Stimulated activated CD8-positive, alpha-beta memory T cell treated with anti-CD3 and anti-CD28 coated beads, Interleukin-15, amount 100 ng/mL, for 4 hours (primary cell): ENCODE results near the gene FTCD.
"Not testable (repeated sequence)": the region's sequence is repeated elsewhere in the genome, so short reads cannot be mapped to it uniquely, and the experiment has no call there.

Source experiments
- DNase-seq, 2 donors: peaks; one replicate each; pipeline ENCODE4 v3.0.0-alpha.2; 2020; ENCODE audit warnings: low read depth in 2 of 2

The FTCD gene

DNA sequence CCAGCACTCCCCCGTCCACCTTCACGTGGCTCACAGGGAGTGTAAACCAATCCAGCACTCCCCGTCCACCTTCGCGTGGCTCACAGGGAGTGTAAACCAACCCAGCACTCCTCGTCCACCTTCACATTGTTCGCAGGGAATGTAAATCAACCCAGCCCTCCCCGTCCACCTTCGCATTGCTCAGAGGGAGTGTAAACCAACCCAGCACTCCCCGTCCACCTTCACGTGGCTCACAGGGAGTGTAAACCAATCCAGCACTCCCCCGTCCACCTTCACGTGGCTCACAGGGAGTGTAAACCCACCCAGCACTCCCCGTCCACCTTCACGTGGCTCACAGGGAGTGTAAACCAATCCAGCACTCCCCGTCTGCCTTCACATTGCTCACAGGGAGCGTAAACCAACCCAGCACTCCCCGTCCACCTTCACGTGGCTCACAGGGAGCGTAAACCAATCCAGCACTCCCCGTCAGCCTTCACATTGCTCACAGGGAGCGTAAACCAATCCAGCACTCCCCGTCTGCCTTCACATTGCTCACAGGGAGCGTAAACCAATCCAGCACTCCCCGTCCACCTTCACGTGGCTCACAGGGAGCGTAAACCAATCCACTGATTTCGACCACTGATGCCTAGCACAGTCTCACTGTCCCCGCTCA lies 14.9 kb downstream of the FTCD start:
- DNase-seq: not testable (repeated sequence)

DNA sequence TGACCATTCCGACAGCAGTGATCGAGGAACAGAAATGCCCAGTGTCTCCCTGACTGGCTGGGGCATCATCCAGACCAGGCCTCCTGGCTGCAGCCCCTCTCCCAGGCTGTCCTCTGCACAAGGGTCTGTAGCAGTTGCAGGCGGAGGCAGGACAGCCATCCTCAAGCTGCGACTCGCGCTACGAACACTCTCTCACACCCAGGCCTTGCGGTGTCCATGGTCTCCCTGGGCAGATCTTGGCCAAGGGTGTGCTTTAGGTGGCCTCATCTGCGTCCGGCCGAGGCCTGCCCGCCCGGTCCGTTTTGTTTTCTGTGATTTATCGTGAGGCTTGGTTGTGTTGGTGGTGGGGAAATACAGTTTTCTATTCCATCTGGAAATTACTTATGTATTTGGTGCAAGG lies 15.7 kb downstream of the FTCD start:
- no peak for DNase-seq

DNA sequence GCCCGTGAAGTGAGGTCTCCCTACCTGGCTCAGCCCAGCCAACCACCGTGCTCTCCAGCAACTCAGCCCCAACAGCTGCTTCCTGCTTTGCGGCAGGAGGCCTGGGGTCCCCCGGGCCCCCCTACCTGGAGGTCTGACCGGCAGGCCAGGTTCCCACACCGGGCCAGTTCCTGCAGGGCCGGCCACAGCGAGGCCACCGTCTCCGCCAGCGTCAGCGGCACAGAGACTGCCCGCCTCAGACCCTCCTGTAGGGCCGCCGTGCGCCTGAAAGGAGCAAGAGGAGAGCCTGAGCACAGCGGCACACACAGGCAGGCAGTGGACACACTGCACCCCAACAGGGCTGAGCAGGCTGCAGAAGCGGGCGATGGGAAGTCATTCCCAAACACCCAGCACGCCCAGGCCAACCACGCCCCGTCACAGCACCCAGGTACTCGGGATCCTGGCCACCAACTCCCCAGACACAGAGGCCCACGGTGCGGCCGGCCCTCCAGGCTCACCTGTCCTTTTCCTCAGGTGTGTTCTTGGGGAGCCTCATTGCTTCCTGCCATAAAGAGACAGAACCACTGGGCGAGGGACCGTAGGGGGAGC lies 16.9 kb downstream of the FTCD start:
- no peak for DNase-seq

DNA sequence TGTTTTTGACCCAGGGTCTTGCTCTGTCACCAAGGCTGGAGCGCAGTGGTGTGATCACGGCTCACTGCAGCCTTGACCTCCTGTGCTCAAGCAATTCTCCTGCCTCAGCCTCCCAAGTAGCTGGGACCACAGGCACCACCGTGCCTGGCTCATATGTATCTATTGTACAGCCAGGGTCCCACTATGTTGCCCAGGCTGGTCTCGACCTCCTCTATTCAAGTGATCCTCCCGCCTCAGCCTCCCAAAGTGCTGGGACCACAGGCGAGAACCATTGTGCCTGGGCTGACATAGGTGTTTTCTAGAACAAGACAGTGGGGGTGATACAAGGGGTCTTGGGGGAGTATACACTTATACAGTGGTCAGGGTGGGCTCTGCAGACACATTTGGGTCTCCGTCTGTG lies 17.5 kb downstream of the FTCD start:
- no peak for DNase-seq

DNA sequence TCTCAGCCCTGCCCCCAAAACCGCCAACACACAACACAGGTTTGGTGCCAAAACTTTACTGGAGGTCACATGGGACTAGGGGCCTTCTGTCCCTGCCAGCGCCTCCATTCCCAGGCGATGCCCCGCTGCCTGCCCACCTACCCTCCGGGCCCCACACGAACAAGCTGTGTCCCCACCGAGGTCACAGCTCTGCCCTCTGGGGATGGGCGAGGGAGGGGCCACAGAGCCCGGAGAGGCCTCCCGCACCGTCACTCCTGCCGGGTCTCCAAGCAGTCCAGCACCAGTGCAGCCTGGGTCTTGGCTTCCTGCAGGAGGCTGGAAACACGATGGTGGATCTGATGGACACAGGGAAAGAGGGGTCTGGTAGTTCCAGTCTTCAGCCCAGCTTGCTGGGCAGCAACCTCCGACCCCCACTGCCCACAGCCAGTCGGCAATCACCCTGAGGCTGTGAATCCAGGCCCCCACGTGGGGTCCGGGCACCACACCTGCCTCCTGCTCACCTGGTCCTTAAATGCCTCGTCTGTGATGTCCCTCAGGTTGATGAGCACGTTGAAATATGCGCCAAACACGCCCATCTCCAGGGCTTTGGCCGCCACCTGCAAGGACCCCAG lies 18.5 kb downstream of the FTCD start:
- no peak for DNase-seq

DNA sequence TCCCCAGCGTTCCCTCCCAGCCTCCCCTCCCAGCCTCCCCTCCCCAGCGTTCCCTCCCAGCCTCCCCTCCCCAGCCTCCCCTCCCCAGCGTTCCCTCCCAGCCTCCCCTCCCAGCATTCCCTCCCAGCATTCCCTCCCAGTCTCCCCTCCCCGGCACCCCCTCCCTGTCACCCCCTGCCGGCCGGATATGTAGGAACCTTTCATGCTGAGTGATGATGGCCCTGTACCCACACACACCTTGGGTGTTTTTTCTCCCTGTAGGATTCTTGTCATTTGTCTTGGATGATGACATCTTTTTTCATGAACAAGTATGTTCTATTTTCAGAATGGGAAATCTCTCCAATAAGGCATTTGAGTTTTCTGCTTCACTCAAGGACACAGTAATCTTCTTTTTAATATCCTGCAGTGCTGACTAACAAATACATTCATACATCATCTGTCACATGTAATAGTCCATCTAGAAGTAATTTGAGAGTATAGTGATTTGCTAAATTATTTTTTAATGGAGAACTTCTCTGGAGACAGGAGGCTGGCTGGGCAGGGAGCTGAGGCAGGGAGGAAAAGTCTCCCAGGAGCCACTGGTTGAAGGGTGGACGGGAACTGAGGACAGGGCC lies 19.5 kb downstream of the FTCD start:
- no peak for DNase-seq

DNA sequence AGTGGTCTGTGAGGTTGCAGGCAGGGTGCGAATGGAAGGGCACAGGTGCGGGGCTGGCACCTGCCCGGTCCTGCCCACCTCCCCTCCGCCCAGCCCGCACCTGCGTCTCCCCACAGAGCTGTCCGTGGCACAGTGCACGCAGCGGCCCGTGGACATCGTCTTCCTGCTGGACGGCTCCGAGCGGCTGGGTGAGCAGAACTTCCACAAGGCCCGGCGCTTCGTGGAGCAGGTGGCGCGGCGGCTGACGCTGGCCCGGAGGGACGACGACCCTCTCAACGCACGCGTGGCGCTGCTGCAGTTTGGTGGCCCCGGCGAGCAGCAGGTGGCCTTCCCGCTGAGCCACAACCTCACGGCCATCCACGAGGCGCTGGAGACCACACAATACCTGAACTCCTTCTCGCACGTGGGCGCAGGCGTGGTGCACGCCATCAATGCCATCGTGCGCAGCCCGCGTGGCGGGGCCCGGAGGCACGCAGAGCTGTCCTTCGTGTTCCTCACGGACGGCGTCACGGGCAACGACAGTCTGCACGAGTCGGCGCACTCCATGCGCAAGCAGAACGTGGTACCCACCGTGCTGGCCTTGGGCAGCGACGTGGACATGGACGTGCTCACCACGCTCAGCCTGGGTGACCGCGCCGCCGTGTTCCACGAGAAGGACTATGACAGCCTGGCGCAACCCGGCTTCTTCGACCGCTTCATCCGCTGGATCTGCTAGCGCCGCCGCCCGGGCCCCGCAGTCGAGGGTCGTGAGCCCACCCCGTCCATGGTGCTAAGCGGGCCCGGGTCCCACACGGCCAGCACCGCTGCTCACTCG lies 23.3 kb downstream of the FTCD start:
- DNase-seq: no peak

DNA sequence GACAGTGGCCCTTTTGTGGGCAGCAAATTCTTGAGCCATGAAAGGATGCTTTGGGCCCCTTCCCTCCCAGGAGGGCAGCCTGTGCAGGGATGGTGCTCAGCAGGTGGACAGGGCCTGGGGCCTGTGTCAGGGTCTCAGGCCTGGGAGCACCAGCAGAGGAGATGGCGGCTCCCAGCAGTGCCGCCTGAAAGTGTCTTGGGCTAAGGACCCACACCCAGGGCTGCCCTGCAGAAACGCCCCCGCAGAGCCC lies 23.9 kb downstream of the FTCD start:
- DNase-seq: no peak

DNA sequence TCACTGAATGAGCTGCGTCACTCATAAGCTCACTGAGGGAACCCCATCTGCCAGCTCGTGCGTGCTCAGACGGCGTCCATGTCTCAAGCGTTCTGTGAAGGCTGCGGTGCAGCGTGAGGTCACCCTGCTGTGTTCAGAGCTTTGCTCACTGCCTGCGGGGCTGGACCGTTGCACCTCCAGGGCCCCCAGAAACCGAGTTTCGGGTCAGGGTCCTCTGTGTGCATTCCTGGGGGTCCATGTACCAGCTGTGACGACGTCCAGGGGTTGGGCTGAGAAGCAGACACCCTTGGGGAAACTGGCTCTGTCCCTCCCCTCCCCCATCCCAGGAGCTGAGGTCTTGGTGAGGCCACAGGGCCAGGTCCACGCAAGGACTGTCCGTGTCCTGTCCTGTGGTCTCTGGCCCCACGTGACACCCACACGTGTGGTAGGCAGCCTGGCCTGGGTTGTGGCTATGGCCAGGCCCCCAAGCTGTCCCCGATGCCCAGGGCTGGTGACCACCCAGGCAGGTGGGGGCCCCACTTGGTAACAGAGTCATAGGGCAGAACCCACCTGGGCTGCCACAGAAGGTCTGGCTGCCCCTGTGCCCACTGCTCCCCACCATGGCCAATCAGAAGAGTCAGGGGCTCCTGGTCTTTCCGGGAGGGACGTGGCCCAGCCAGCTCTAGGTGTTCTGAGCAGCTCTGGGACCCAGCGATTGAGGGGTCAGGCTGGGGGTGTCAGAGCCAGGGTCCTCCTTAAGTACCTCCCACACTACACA lies 24.4 kb downstream of the FTCD start:
- no peak for DNase-seq

DNA sequence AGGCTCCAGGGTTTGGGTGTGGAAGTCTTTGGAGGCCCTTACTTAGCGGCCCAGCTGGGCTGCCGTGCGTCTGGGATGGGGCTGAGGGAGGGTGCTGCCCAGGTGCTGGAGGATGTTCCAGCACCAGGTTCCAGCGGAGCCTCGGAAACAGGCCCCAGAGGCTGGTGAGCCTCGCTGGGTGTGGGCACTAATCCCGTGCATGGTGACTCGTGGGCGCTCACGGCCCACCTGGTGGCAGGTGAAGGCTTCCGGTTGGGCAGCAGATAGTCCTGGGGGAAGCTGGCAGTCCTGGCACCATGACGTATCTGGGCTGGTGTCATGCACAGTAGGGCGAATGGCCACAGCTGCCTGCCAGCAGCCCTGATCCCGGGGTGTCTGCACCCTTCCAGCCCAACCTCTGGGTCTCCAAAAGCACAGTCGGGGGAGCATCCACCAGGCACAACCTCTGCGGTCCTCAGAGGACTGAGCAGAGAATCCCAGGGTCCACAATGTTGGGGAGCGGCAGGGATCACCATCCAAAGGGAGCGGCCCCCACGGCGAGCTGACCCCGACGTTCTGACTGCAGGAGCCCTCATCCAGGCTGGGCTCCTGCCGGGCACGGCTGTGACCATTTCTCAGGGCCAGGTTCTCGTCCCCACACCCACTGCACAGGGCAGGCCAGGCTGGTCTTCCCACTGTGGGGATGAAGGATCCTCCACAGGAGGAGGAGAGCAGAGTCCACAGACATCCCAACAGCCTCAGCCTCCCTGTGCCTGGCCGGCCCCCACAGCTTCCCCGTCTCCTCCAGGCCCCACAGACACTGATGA lies 25.3 kb downstream of the FTCD start:
- DNase-seq: no peak

DNA sequence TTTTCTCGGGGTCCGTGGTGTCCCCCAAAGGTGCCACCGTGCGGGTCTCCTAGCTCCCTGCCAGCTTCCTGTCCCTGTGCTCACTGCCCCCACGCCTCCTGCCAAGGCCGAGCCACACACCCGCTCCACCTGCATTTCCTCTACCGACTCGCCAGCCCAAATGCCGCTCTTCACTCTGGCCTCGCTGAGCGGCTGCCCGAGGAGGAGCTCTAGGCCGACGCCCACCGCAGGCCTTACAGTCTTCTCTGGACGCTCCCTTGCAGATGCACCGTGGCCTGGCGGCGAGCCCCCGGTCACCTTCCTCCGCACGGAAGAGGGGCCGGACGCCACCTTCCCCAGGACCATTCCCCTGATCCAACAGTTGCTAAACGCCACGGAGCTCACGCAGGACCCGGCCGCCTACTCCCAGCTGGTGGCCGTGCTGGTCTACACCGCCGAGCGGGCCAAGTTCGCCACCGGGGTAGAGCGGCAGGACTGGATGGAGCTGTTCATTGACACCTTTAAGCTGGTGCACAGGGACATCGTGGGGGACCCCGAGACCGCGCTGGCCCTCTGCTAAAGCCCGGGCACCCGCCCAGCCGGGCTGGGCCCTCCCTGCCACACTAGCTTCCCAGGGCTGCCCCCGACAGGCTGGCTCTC lies 26.3 kb downstream of the FTCD start:
- no peak for DNase-seq

DNA sequence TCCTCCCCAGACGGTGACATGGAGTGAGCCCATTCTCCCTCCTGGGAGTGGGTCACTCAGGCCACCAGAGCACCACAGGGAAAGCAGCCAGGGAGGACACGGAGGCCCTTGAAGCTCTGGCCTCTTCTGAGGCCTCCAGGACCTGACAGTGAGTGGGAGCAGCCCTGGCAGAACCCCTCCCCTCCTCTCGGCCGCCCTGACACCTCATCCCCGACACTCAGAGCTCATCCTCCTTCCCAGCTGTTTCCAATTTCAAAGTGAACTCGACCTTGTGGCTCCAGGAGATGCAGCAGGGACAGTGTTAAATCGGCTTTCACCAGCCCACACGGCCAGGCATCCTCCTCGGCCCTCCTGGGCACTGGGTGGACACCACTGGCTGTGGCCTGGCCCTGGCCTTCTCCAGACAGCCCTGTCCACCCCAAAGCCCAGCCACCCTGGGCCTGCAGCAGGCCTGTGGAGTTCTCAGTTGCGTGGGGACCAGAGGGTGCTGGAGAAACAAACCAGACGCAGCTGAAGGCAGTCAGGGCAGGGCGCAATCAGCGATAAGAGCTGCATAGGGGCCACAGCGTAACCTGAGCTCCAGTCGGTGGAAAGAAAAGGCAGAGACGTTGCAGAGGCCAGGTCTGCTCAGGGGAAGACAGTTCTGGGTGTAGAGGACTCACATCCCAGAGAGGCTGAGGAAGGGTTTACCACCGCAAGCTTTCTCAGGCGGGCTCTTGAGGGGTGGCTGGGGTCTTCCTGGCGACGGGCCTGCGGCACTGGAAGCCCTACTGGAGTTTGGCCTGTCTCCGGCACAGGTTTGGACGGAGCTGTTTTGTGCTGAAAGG lies 27.1 kb downstream of the FTCD start:
- DNase-seq: no peak

DNA sequence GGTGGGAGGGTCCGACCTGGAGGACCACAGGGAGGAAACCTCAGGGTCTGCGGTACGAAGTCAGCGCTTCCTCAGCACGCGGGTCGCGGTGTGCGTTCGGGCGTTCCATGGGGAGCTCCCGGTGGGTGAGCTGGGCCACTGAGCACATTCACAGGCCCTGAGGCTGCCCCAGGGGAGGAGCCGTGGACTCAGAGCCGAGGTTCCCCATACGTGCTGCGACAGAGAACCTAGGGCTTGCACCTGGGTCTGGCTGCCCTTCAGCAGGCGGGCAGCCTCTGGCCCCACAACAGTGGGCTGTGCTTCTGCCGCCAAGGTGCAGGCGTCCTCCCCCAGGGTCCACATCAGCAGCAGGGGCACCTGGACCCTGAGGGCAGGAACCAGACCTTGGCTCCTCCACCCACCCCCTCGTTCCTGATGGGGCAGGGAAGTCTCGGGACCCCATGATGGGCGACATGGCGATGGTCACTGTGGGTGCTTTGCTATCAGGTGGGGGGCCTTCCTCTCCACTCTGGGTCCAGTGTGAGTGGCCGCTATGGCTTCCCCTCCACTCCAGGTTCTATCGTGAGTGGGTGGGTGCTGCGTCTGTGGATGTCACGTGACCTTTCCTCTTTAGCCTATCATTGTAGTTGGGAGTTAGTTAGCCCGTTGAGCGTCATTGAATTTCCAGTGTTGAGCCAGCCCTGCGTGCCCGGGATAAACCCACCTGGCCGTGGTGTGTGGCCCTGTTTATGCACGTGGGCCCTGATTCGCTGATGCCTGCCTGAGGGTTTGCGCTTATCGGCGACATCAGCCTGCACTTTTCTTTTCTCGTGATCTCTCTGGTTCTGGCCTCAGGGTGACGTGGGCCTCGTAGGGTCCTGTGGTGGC lies 27.9 kb downstream of the FTCD start:
- no peak for DNase-seq

DNA sequence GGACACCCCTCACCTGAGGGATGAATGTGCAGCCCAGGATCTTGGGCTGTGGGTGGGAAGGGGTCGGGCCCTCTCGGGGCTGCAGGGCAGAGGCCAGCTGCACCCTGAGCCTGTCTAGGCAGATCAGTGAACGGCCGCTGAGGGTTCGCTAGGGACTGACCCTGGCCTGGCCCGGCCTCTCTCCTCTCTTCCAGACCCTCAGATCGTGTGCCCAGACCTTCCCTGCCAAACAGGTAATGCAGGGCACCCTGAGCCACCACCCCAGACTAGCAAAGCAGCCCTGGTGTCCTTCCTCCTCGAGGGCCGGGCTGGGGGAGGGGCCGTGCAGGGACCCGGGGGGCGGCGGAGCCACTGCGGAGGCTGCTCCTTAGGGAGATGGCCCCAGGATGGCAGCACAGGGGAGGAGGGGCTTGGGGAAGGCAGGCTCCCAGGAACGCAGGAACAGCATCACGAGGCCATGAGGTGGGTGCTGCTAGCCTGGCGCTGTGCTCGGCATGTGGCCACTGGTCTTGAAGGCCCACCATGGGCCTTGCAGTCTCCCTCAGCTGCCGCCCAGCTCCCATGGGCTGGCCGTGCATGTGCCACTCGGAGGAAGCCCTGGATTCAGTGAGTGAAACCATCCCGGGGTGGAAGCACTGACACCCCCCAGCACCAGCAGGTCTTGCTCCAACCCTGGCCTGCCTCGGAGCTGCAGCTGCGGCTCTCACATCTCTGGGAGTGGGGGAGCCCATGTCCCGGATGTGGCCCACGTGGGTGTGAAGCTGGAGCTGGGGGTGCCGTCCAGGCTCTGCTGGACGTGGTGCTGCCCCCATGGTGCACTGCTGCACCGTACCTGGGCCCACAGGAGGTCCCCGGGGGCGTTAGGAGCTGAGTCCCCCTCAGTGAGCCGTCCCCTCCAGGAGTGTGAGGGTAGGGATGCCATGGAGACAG lies 28.8 kb downstream of the FTCD start:
- DNase-seq: no peak

DNA sequence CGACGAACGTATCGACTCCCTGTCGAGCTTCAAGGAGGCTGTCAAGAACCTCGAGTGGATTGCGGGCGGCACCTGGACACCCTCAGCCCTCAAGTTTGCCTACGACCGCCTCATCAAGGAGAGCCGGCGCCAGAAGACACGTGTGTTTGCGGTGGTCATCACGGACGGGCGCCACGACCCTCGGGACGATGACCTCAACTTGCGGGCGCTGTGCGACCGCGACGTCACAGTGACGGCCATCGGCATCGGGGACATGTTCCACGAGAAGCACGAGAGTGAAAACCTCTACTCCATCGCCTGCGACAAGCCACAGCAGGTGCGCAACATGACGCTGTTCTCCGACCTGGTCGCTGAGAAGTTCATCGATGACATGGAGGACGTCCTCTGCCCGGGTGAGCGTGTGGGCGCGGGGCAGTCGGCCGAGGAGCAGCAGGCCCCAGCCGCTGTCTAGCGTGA lies 29.5 kb downstream of the FTCD start:
- no peak for DNase-seq

DNA sequence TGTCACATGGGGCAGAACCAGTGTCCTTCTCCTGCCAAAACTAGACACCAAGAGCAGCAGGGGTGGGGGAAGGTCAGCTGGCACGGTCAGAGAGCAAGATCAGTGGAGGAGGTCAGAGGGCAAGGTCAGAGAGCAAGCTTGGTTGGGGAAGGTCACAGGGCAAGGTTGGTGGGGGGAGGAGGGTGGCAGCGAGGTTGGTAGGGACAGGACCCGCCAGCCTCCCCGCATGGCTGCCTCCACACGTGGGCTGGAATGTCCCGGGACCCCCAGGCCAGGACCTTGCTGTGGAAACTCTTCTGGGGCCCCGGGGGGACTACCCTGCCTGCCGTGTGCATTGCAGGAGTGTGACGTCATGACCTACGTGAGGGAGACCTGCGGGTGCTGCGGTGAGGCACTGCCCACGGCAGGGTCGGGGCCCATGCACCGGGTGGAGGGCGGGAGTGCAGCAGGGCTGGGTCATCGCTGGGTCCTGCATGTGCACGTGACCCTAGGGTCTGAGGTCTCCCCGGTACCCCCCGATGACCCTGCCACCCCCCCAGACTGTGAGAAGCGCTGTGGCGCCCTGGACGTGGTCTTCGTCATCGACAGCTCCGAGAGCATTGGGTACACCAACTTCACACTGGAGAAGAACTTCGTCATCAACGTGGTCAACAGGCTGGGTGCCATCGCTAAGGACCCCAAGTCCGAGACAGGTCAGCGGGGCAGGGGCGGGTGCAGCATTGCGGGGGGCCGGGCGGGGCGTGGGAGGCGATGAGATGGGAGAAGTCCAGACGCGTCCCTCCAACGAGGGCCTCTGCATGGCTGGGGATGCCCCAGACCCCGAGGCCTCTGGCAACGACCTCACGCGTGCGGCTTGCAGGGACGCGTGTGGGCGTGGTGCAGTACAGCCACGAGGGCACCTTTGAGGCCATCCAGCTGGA lies 30.2 kb downstream of the FTCD start:
- no peak for DNase-seq
